Stimulated activated CD4-positive, alpha-beta T cell treated with anti-CD3 and anti-CD28 coated beads, Interleukin-2, amount 100 ng/mL, for 24 hours (primary cell): ENCODE results near the gene DSTYK.
"Not testable (repeated sequence)": the region's sequence is repeated elsewhere in the genome, so short reads cannot be mapped to it uniquely, and the experiment has no call there.

Source experiments
- DNase-seq, 2 donors: peaks; one replicate each; pipeline ENCODE4 v3.0.0-alpha.2; 2020

Gene DSTYK

GRCh38 chr1:205172729-205173366, 38.7 kb downstream of the DSTYK start:
- no peak for DNase-seq

GRCh38 chr1:205171369-205171768, 40.1 kb downstream of the DSTYK start:
- DNase-seq: no peak

- no peak for DNase-seq
Observed at GRCh38 chr1:205170532-205171269, 40.8 kb downstream of the DSTYK start.

GRCh38 chr1:205169248-205169647, 42.3 kb downstream of the DSTYK start:
- no peak for DNase-seq

- no peak for DNase-seq
Observed at GRCh38 chr1:205168291-205168690, 43.2 kb downstream of the DSTYK start.

GRCh38 chr1:205162301-205162700, 49.2 kb downstream of the DSTYK start:
- DNase-seq: no peak

- DNase-seq: no peak
Observed at GRCh38 chr1:205161076-205161475, 50.4 kb downstream of the DSTYK start.

GRCh38 chr1:205158048-205158616, 53.4 kb downstream of the DSTYK start:
- no peak for DNase-seq

- DNase-seq: not testable (repeated sequence)
Observed at GRCh38 chr1:205155665-205156377, 55.7 kb downstream of the DSTYK start.

- DNase-seq: no peak
Observed at GRCh38 chr1:205152505-205152904, 59.0 kb downstream of the DSTYK start.

GRCh38 chr1:205150651-205151428, 60.7 kb downstream of the DSTYK start:
- no peak for DNase-seq

GRCh38 chr1:205147191-205147835, 64.2 kb downstream of the DSTYK start:
- DNase-seq: no peak

GRCh38 chr1:205144751-205145150, 66.8 kb downstream of the DSTYK start:
- DNase-seq: no peak

- DNase-seq: no peak
Observed at GRCh38 chr1:205144046-205144720, 67.3 kb downstream of the DSTYK start.

GRCh38 chr1:205142102-205142469, 69.4 kb downstream of the DSTYK start:
- DNase-seq: no peak

GRCh38 chr1:205141236-205142101, 70.0 kb downstream of the DSTYK start:
- DNase-seq: peak; percentile 80 to 81

- DNase-seq: no peak
Observed at GRCh38 chr1:205140113-205140512, 71.4 kb downstream of the DSTYK start.

GRCh38 chr1:205137901-205138300, 73.6 kb downstream of the DSTYK start:
- no peak for DNase-seq

GRCh38 chr1:205133287-205133686, 78.2 kb downstream of the DSTYK start:
- DNase-seq: no peak

- DNase-seq: no peak
Observed at GRCh38 chr1:205129447-205130029, 82.0 kb downstream of the DSTYK start.
